ENCODE measurements around the gene NUP214.

GRCh38 chr9:131260751-131261452, 135.5 kb downstream of the NUP214 start:
- TF ChIP-seq CTCF (IDR thresholded peaks at IDR 0.05) (no peak), POLR2A (IDR thresholded peaks at IDR 0.05) (no peak), POLR2AphosphoS5 (IDR thresholded peaks at IDR 0.05) (no peak), EP300 (IDR thresholded peaks at IDR 0.05) (no peak)
